ENCODE results near the gene PPP4R4. TPM values are rescaled to one million over a fixed set of nuclear protein-coding genes. Genes with fewer than 3 reads are reported as not detected.

PPP4R4 gene
- total and polyA plus RNA-seq, 9 donors, result 3.0 to 41.0 (median 14.2) TPM

DNA sequence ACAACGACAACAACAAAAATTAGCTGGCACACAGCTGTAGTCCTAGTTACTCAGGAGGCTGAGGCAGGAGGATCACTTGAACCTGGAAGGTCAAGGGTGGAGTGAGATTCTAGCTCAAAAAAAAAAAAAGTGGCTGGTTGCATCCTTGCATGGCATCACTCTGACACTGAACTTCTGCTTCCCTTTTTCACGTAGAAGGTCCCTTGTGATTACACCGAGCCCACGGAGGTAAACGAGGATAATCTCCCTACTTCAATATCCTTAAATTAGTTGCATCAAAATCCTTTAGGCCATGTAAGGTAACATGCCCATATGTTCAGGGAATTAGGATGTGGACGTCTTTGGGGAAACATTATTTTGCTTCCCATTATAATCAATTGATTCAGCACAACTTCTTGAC lies 4.0 kb upstream of the PPP4R4 start:
- no peaks in the 10 kb centered on the region for H3K9me3 ChIP-seq
- TF ChIP-seq EP300 (IDR thresholded peaks at IDR 0.05) (no peak), POLR2A (IDR thresholded peaks at IDR 0.05) (no peak)
- TF ChIP-seq, protein P1, sequence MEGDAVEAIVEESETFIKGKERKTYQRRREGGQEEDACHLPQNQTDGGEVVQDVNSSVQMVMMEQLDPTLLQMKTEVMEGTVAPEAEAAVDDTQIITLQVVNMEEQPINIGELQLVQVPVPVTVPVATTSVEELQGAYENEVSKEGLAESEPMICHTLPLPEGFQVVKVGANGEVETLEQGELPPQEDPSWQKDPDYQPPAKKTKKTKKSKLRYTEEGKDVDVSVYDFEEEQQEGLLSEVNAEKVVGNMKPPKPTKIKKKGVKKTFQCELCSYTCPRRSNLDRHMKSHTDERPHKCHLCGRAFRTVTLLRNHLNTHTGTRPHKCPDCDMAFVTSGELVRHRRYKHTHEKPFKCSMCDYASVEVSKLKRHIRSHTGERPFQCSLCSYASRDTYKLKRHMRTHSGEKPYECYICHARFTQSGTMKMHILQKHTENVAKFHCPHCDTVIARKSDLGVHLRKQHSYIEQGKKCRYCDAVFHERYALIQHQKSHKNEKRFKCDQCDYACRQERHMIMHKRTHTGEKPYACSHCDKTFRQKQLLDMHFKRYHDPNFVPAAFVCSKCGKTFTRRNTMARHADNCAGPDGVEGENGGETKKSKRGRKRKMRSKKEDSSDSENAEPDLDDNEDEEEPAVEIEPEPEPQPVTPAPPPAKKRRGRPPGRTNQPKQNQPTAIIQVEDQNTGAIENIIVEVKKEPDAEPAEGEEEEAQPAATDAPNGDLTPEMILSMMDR (IDR thresholded peaks at IDR 0.05), result no peak
- H3K27me3 ChIP-seq, result no peaks in the 10 kb centered on the region
- intact Hi-C loops (cut with DNase I), result no loop called here
- no peak for DNase-seq
- H3K4me1 ChIP-seq (ENCODE audit: insufficient read depth), result peaks cover 5% of the 10 kb centered on the region
- no peak overlapping the region for H3K27ac ChIP-seq
- 75 to 83% (median 81%) methylated on average over 6 of the region's 6 CpGs for WGBS, 3 donors
- no peaks in the 10 kb centered on the region for H3K36me3 ChIP-seq
- H3K4me3 ChIP-seq, result no peak overlapping the region

DNA sequence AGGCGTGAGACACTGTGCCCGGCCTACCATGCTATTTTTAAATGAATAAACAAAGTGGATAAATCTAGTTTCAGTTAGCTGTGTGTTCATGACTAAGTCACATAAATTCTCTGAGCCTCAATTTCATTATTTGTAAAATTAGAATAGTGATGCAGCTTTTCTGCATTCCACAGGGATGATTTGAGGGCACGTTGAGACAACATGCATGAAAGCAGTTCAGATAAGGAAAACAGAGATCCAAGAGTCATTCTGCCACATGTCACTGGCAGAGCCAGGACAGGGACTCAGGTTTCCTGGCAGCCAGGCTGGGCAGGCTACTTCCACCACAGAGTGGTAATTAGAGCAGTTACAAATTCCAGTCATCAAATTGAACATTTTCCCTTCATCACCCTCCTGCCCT lies 2.9 kb upstream of the PPP4R4 start:
- DNase-seq, result no peak
- H3K27me3 ChIP-seq, result no peaks in the 10 kb centered on the region
- intact Hi-C loops (cut with DNase I), result no loop called here

DNA sequence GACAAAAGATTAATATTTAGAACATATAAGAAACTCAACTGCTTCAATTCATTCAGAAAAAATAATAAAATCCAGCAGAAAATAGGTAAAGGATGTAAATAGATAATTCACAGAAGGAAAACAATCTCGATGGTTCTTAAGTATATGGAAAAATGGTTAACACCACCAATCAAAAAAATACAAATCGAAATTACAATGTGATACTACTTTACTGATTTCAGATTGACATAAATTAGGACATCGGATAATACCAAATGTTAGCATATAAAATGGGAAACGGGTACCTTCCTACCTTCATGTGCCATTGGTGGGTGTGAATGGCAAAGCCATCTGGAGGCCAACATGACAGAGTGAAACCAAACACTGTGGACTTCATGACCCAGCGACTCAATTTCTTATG lies 1.6 kb upstream of the PPP4R4 start:
- WGBS, 3 donors, result 79 to 91% (median 82%) methylated on average over 5 of the region's 5 CpGs
- Histone ChIP-seq H3K36me3 (no peaks in the 10 kb centered on the region), H3K27ac (no peak overlapping the region), H3K9me3 (no peaks in the 10 kb centered on the region), H3K4me3 (no peak overlapping the region), H3K4me1 (ENCODE audit: insufficient read depth) (no peaks in the 10 kb centered on the region), H3K27me3 (no peaks in the 10 kb centered on the region)
- intact Hi-C loops (cut with DNase I), result no loop called here
- TF ChIP-seq POLR2A (IDR thresholded peaks at IDR 0.05) (no peak), EP300 (IDR thresholded peaks at IDR 0.05) (no peak)
- TF ChIP-seq, protein P1 (IDR thresholded peaks at IDR 0.05), result no peak
- DNase-seq, result no peak

More for the DNA sequence above, 2.9 kb upstream of the PPP4R4 start:
- H3K36me3 ChIP-seq, result no peaks in the 10 kb centered on the region
- TF ChIP-seq, protein P1 (IDR thresholded peaks at IDR 0.05), result no peak
- TF ChIP-seq POLR2A (IDR thresholded peaks at IDR 0.05) (no peak), EP300 (IDR thresholded peaks at IDR 0.05) (no peak)
- H3K4me1 ChIP-seq (ENCODE audit: insufficient read depth), result no peaks in the 10 kb centered on the region
- no peaks in the 10 kb centered on the region for H3K9me3 ChIP-seq
- no peak overlapping the region for H3K27ac ChIP-seq
- no peak overlapping the region for H3K4me3 ChIP-seq
- WGBS, 3 donors, result 36 to 53% (median 38%) methylated on average over 3 of the region's 3 CpGs

DNA sequence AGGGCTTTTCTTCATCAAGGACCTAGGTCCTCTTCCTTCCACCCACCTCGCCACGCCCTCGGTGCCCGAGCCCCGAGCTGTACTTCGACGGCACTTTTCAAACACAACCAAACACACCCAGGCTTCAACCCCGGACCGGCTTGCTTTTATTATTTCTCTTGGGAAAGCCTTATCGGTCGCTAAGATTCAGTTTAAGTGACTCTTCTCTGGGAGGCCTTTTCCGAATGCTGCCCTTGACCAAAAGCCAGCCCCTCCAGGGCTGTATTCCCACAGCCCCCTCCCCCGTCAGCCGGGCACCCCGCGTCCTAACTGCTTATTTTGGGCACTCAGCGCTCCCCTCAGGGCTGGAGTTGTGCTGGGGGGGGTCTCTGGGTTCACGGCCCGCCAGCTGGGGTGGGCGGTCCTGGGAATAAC lies 644 bp upstream of the PPP4R4 start:
- intact Hi-C loops (cut with DNase I), result no loop called here
- no peaks in the 10 kb centered on the region for H3K27me3 ChIP-seq
- peak; percentile 50 for TF ChIP-seq POLR2A (IDR thresholded peaks at IDR 0.05)
- TF ChIP-seq, protein P1 (IDR thresholded peaks at IDR 0.05), result no peak
- no peaks in the 10 kb centered on the region for H3K36me3 ChIP-seq
- DNase-seq, result no peak
- H3K4me1 ChIP-seq (ENCODE audit: insufficient read depth), result no peaks in the 10 kb centered on the region
- 1 to 3% (median 1%) methylated on average over 20 of the region's 20 CpGs for WGBS, 3 donors
- H3K27ac ChIP-seq, result peak overlapping the region; percentile 78 to 91
- H3K4me3 ChIP-seq, result peak overlapping the region; percentile 57
- no peaks in the 10 kb centered on the region for H3K9me3 ChIP-seq
